Right lobe of liver (tissue), 4 donors: ENCODE measurements around the gene BLTP3A.

Experiments
- POLR2A ChIP-seq: fragments of 450-650 bp; IDR thresholded peaks from one replicate; pipeline ENCODE4 v1.6.1; 2017; ENCODE audit warnings: antibody characterized with exemption, mild to moderate bottlenecking
- TF ChIP-seq, protein P1 (sequence below), 4 donors: fragments of 200-600 bp in 3 of 4; fragments of 450-650 bp in 1 of 4; IDR thresholded peaks; one replicate each; pipeline versions ENCODE4 v1.5.1 to v1.8.0; 2016 to 2022; ENCODE audit warnings: antibody characterized with exemption in 4 of 4, mild to moderate bottlenecking in 2 of 4
- donor health status: DM: no; HTN: no; CAD: no.
- donor health status: DM: no; HTN: no; CAD: no.
- donor health status: DM: no; HTN: yes; CAD: no.

DNA sequence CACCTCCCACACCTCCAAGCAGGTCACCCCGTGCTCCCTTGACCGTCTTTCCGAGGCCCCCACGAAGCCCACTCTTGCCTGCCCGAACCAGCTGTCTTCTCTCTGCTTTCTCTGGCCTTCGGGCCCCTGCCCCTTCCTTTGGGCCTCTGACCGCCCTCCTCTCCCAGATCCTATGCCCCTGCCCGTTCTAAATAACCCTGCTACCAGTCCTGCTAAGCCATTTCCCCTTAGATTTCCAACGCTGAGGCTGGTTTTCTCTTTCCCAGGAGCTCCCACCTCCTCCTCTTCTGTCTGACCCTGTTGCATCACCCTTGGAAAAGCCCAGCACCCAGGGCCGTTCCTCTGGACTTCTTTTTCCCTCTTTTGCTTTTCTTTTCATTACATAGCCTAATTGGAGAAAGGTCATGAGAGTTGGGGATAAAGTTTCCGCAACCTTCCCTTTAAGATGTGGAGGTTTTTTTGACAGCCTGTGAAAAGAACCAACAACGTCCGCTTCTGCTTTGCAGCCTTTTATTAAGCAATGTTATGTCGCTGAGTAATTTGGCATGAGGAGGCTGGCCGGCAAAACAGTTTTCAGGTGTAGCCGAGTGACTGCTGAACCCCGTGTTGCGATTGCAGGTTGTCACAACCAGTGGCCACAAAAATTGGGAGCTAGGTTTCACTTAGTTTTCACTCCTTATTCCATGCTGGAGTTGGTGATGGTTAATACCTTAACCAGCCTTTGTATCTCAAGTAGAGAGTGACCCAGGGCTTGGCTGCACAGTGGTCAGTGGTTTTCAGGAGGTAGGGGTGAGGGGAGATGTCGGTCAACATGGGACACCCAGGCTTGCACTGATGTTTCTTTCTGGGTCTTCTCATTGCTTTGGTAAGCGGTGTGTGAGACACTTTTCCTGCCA lies 970 bp downstream of the BLTP3A start:
- no peak for TF ChIP-seq POLR2A
- TF ChIP-seq, protein P1, sequence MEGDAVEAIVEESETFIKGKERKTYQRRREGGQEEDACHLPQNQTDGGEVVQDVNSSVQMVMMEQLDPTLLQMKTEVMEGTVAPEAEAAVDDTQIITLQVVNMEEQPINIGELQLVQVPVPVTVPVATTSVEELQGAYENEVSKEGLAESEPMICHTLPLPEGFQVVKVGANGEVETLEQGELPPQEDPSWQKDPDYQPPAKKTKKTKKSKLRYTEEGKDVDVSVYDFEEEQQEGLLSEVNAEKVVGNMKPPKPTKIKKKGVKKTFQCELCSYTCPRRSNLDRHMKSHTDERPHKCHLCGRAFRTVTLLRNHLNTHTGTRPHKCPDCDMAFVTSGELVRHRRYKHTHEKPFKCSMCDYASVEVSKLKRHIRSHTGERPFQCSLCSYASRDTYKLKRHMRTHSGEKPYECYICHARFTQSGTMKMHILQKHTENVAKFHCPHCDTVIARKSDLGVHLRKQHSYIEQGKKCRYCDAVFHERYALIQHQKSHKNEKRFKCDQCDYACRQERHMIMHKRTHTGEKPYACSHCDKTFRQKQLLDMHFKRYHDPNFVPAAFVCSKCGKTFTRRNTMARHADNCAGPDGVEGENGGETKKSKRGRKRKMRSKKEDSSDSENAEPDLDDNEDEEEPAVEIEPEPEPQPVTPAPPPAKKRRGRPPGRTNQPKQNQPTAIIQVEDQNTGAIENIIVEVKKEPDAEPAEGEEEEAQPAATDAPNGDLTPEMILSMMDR (IDR thresholded peaks at IDR 0.05) = no peak
